K562 (cell line): ENCODE results near the gene EFEMP2. TPM values are rescaled to one million over a fixed set of nuclear protein-coding genes. Genes with fewer than 3 reads are reported as not detected.
A peak's percentile ranks its signal among the peaks of the same experiment; 100 is the strongest.

Source experiments
- BRD4 ChIP-seq: fragments of 200-600 bp; sonication (generic); IDR thresholded peaks from 2 replicates; pipeline ENCODE4 v1.6.1; 2017; ENCODE audit warnings: inconsistent platforms
- ETV1 ChIP-seq: fragments of 450-650 bp; conservative IDR thresholded peaks from 2 replicates; pipeline ENCODE4 v1.6.1; 2016; ENCODE audit warnings: missing genetic modification characterization, control low read depth, low read depth, missing compliant biosample characterization
- FOXA3 ChIP-seq, 2 experiments: fragments of 450-650 bp in 1 of 2; sonication (generic) in 1 of 2; formaldehyde crosslinking; IDR thresholded peaks in 1 of 2; conservative IDR thresholded peaks in 1 of 2; 2 replicates each; pipeline versions ENCODE4 v1.4.0 to v1.8.0; 2020 to 2022; ENCODE audit warnings: mild to moderate bottlenecking in 2 of 2, missing genetic modification reagents in 1 of 2
- KDM1A ChIP-seq, 2 experiments: fragments of 450-650 bp; IDR thresholded peaks; 2 replicates each; pipeline ENCODE4 v1.6.1; 2016; ENCODE audit warnings: mild to moderate bottlenecking in 2 of 2
- PCBP1 ChIP-seq: fragments of 200-400 bp; formaldehyde crosslinking; IDR thresholded peaks from 2 replicates; pipeline ENCODE4 v1.6.1; 2018; ENCODE audit warnings: mild to moderate bottlenecking, low read depth, low read length; ENCODE audit not compliant: poor library complexity, severe bottlenecking
- POLR2B ChIP-seq: fragments of 450-650 bp; IDR thresholded peaks from 2 replicates; pipeline ENCODE4 v1.6.1; 2018; ENCODE audit warnings: low read depth; ENCODE audit not compliant: partially characterized antibody
- POLR3G ChIP-seq: IDR thresholded peaks from 2 replicates; pipeline ENCODE4 v1.6.1; 2011; ENCODE audit not compliant: insufficient read length, insufficient replicate concordance; ENCODE audit errors: extremely low read depth
- TCFL5 ChIP-seq: fragments of 250-450 bp; sonication (Bioruptor Pico); conservative IDR thresholded peaks from 2 replicates; pipeline ENCODE4 v1.6.1; 2021; ENCODE audit warnings: mild to moderate bottlenecking, moderate library complexity, matching md5 sums
- TEAD2 ChIP-seq: fragments of 450-650 bp; IDR thresholded peaks from 2 replicates; pipeline ENCODE4 v1.6.1; 2016; ENCODE audit warnings: missing genetic modification characterization, control low read depth, missing compliant biosample characterization
- U2AF2 ChIP-seq: fragments of 200-400 bp; formaldehyde crosslinking; optimal IDR thresholded peaks from 2 replicates; pipeline ENCODE3; 2017; ENCODE audit warnings: low read depth, mild to moderate bottlenecking, low read length
- XRCC4 ChIP-seq: IDR thresholded peaks from one replicate; pipeline ENCODE4 v1.6.1; 2011; ENCODE audit not compliant: insufficient read depth, insufficient read length; ENCODE audit errors: extremely low read depth
- ZKSCAN3 ChIP-seq: fragments of 250-450 bp; sonication (Bioruptor Pico); IDR thresholded peaks from 2 replicates; pipeline ENCODE4 v1.4.0; 2020
- ZNF12 ChIP-seq: sonication (generic); formaldehyde crosslinking; IDR thresholded peaks from 2 replicates; pipeline ENCODE4 v1.4.0; 2020; ENCODE audit warnings: mild to moderate bottlenecking, missing genetic modification reagents
- ZNF277 ChIP-seq: fragments of 250-450 bp; sonication (Bioruptor Pico); IDR thresholded peaks from 2 replicates; pipeline ENCODE4 v1.8.0; 2022; ENCODE audit warnings: inconsistent platforms, mild to moderate bottlenecking, moderate library complexity, borderline replicate concordance
- polyA plus RNA-seq, 8 experiments: library from polyadenylated mRNA; depleted of rRNA in 4 of 8; stranded (reverse) in 5 of 8; unstranded in 3 of 8; fragments of >200 nt; fragmentation: Nextera tagmentation in 2 of 8; fragmentation: Illumina TruSeq in 1 of 8; extraction: Ambion mirVana in 2 of 8; extraction: Trizol in 1 of 8; gene quantifications; 2 replicates each; pipeline versions ENCODE4 v1.2.1 to v1.2.3, GENCODE V29; 2011 to 2014; ENCODE audit warnings: inconsistent platforms in 1 of 8, missing spikeins in 1 of 8
- total RNA-seq, 7 experiments: library from RNA; depleted of rRNA in 6 of 7; stranded (reverse); fragments of >200 nt in 6 of 7; fragmentation: Illumina TruSeq in 2 of 7; extraction: Trizol in 2 of 7; gene quantifications; 2 replicates each; pipeline versions ENCODE4 v1.2.1 to v1.2.3, GENCODE V29; 2011 to 2021; ENCODE audit warnings: low replicate concordance in 1 of 7
- TF ChIP-seq, protein P1 (sequence below): fragments of 250-450 bp; sonication (Bioruptor Pico); IDR thresholded peaks from 2 replicates; pipeline ENCODE4 v1.5.1; 2021; ENCODE audit warnings: mild to moderate bottlenecking
- TF ChIP-seq, protein P2 (sequence below): fragments of 450-650 bp; IDR thresholded peaks from 2 replicates; pipeline ENCODE4 v1.6.1; 2016; ENCODE audit warnings: low read depth, mild to moderate bottlenecking, moderate library complexity
- TF ChIP-seq, protein P3 (sequence below): conservative IDR thresholded peaks from 2 replicates; pipeline ENCODE4 v1.6.1; 2011; ENCODE audit warnings: low read depth, mild to moderate bottlenecking, low read length; ENCODE audit not compliant: control insufficient read depth
- TF ChIP-seq, protein P4 (sequence below): sonication (generic); formaldehyde crosslinking; IDR thresholded peaks from 2 replicates; pipeline ENCODE4 v1.8.1; 2022; ENCODE audit warnings: missing genetic modification reagents

The EFEMP2 gene
- total and polyA plus RNA-seq, 9 of the 15 experiments (the other 6 are each of a cell fraction or from before 2014, with no cell fraction given): 0.07 to 2.9 (median 0.69) TPM; not detected in 1

DNA sequence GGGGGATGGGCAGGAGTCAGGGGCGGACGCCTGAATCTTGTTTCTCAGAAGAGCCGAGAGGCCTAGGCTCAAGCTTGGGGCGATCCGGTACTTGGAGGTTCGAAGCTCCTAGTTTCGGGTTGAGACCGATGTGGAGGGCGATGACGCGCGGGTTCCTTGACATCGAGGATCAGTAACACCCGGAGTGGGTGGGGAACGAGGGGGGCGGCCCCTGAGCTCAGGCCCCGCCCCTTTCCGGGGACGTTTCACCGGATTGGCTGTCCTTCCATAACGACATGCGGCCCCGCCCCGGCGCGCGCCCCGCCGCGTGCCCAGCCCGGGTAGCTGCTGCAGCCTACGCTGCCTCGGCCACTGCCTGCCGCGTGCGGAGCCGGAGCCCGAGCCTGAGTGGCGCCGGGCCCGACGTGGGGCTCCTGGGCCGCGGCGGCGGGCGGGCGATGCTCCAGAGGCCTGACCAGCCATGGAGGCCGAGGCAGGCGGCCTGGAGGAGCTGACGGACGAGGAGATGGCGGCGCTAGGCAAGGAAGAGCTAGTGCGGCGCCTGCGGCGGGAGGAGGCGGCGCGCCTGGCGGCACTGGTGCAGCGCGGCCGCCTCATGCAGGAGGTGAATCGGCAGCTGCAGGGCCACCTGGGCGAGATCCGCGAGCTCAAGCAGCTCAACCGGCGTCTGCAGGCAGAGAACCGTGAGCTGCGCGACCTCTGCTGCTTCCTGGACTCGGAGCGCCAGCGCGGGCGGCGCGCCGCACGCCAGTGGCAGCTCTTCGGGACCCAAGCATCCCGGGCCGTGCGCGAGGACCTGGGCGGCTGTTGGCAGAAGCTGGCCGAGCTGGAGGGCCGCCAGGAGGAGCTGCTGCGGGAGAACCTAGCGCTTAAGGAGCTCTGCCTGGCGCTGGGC lies 18.0 kb upstream of the EFEMP2 start, which contains the start of gene CCDC85B (continued):
- TF ChIP-seq ZNF277 (CRISPR knock-in tag) (no peak), U2AF2 (no peak), FOXA3 (CRISPR knock-in tag; conservative IDR thresholded peaks at IDR 0.05 in 1 of 2, IDR thresholded peaks at IDR 0.05 in 1 of 2) (no peak), ZNF12 (CRISPR knock-in tag) (no peak; the same call in 1 of the 2 replicates), ETV1 (tag) (peak; percentile 26; the same call in 1 of the 2 replicates), XRCC4 (no peak), POLR3G (no peak), POLR2B (peak; percentile 8), KDM1A (IDR thresholded peaks at IDR 0.05) (no peak), TCFL5 (CRISPR knock-in tag) (no peak), TEAD2 (tag) (no peak), PCBP1 (no peak), BRD4 (no peak), ZKSCAN3 (CRISPR knock-in tag) (no peak)
- TF ChIP-seq, protein P1, sequence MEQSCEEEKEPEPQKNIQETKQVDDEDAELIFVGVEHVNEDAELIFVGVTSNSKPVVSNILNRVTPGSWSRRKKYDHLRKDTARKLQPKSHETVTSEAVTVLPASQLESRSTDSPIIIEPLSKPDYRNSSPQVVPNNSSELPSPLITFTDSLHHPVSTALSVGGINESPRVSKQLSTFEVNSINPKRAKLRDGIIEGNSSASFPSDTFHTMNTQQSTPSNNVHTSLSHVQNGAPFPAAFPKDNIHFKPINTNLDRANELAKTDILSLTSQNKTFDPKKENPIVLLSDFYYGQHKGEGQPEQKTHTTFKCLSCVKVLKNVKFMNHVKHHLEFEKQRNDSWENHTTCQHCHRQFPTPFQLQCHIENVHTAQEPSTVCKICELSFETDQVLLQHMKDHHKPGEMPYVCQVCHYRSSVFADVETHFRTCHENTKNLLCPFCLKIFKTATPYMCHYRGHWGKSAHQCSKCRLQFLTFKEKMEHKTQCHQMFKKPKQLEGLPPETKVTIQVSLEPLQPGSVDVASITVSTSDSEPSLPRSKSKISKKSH (CRISPR knock-in tag): no peak
- TF ChIP-seq, protein P2, sequence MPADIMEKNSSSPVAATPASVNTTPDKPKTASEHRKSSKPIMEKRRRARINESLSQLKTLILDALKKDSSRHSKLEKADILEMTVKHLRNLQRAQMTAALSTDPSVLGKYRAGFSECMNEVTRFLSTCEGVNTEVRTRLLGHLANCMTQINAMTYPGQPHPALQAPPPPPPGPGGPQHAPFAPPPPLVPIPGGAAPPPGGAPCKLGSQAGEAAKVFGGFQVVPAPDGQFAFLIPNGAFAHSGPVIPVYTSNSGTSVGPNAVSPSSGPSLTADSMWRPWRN: peak; percentile 95
- TF ChIP-seq, protein P3, sequence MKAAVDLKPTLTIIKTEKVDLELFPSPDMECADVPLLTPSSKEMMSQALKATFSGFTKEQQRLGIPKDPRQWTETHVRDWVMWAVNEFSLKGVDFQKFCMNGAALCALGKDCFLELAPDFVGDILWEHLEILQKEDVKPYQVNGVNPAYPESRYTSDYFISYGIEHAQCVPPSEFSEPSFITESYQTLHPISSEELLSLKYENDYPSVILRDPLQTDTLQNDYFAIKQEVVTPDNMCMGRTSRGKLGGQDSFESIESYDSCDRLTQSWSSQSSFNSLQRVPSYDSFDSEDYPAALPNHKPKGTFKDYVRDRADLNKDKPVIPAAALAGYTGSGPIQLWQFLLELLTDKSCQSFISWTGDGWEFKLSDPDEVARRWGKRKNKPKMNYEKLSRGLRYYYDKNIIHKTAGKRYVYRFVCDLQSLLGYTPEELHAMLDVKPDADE: peak; percentile 38; the same call in 1 of the 2 replicates
- TF ChIP-seq, protein P4, sequence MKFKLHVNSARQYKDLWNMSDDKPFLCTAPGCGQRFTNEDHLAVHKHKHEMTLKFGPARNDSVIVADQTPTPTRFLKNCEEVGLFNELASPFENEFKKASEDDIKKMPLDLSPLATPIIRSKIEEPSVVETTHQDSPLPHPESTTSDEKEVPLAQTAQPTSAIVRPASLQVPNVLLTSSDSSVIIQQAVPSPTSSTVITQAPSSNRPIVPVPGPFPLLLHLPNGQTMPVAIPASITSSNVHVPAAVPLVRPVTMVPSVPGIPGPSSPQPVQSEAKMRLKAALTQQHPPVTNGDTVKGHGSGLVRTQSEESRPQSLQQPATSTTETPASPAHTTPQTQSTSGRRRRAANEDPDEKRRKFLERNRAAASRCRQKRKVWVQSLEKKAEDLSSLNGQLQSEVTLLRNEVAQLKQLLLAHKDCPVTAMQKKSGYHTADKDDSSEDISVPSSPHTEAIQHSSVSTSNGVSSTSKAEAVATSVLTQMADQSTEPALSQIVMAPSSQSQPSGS: peak; percentile 49; the same call in 1 of the 2 replicates
